M059J (cell line): ENCODE results near the gene STAC. TPM values are rescaled to one million over a fixed set of nuclear protein-coding genes. Genes with fewer than 3 reads are reported as not detected.
"Not testable (repeated sequence)": the region's sequence is repeated elsewhere in the genome, so short reads cannot be mapped to it uniquely, and the experiment has no call there.

ENCODE experiments used
- DNase-seq: peaks from one replicate; pipeline ENCODE4 v3.0.0-alpha.2; 2012; ENCODE audit warnings: low read depth
- total RNA-seq: library from RNA; depleted of rRNA; stranded (reverse); fragments of >200 nt; shearing (Covaris generic); gene quantifications from 2 replicates; pipeline ENCODE4 v1.2.3, GENCODE V29; 2014

STAC gene
- total RNA-seq, 1 experiment from 2014 or later, result 22.3 TPM

- DNase-seq, result peak; percentile 5
Observed at GRCh38 chr3:36477655-36478054, 97.4 kb downstream of the STAC start.

- DNase-seq, result peak; percentile 7
Observed at GRCh38 chr3:36480911-36481648, 100.8 kb downstream of the STAC start.

DNA sequence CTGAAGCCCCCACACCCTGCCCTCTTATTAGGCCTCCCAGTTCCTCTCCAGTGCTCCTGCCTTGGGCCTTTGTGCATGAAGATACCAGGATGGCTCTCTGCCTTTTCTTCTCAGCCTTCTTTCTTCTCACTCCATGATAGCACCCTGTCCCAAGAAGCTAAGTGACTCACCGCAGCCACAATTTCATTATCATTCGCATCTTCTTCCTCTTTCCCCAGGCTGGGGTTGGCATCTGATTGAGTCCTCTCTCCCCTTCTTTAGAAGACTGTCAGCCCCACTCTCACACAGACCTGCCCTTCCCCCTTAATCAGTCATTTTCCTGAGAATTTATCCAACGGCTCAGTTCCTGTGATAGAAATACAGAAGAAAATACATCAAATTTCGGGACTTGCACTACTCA lies 102.0 kb downstream of the STAC start:
- no peak for DNase-seq

GRCh38 chr3:36482880-36483279 lies 102.6 kb downstream of the STAC start:
- DNase-seq, result no peak

- no peak for DNase-seq
Observed at GRCh38 chr3:36483709-36484108, 103.4 kb downstream of the STAC start.

GRCh38 chr3:36484386-36484785 lies 104.1 kb downstream of the STAC start:
- peak; percentile 36 for DNase-seq

GRCh38 chr3:36486009-36486795 lies 105.9 kb downstream of the STAC start:
- no peak for DNase-seq

- no peak for DNase-seq
Observed at GRCh38 chr3:36487616-36488015, 107.3 kb downstream of the STAC start.

- DNase-seq, result no peak
Observed at GRCh38 chr3:36488077-36488789, 107.9 kb downstream of the STAC start.

DNA sequence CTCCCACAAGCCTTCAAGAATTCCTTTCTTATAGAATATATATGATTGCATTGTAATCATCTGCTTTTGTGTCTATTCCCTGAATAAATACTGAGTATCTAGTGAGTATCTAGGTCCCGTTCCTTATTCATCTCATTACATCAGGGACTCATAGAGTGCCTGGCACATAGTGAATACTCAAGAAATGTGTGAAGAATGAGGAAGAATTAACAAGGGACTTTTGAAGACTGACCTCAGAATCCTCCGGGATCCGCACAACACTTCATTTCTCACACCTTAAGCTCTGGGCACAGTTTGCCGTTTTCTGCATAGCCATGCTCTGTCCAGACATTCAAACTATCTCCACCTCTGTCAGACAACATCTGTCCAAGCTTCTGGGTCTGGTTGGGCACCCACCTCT lies 108.8 kb downstream of the STAC start:
- no peak for DNase-seq

DNA sequence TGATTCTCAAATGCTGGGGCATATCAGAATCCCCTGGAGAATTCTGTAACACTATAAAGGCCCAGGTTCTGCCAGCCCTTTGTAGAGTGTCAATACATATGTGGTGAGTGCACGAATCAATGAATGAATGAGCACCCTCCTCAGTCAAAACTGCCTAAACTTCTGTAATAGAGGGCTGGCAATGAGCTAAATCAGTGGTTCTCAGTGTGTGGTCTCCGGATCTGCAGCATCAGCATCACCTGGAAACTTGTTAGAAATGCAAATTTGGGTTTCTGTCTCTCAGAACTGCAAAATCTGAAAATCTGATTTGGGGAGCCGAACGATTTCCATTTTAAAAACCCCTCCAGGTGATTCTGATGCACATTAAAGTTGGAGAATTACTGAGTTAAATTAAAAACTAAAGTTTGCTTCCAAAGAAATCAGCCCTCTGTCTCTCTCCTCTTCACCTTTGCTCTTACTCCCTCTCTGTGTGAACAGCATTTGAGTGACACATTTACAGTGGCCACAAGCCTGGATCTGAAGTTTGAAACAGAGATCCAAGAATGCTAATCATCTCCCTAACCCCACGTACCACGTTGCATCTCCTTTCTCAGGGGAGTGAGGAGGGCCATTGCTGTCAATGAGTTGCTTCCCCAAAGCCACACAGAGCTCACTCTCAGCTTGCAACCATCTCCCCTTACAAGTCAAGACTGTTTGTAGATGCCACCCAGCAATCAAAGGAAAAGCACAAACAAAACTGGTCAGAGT lies 109.5 kb downstream of the STAC start:
- DNase-seq, result no peak

DNA sequence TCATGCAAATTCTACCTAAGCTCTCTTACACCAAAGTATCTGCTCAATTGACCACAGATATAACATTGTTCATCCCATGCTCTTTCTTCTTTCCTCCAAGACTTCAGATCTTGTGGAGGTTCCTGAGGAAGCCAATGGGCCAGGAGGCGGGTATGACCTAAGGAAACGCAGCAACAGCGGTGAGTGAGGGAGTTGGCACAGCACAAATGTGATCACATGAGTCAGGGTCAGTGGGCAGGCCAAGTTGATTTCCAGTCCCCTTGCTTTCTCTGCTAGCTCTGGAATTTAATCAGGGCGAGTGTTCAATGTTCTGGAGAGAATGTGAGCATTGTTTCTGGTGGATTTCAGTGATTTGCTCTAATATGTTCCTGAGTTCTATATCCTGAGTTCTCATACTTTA lies 112.7 kb downstream of the STAC start:
- no peak for DNase-seq

DNA sequence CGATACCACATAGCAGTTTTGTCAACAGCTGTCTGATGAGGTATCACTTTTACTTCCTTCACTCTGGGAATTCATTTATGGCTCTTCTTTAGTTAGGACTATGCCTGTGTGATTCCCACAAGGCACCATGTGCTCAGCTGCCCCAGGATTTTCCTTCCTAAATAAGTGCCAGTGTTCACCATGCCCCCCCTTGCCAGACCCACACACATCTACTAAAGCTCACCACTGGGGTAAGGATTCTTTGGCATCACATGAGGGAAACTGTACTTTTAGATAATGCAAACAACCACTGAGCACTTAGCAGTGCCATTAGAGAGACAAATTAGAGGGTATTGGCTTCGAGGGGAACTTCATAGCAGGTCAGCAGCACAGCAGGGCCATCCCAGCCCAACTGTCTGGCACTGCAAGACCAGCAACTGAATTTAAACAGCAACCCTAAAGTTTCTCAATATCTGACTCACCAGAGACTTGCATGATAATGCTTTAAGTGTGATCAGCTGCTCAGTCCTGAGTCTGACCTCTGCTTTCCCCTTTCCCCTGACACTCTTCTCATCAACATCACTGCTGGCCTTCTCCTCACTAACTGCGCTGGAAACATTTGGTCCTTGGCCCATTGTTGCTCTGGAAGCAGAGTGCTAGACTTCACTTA lies 114.3 kb downstream of the STAC start:
- no peak for DNase-seq

DNA sequence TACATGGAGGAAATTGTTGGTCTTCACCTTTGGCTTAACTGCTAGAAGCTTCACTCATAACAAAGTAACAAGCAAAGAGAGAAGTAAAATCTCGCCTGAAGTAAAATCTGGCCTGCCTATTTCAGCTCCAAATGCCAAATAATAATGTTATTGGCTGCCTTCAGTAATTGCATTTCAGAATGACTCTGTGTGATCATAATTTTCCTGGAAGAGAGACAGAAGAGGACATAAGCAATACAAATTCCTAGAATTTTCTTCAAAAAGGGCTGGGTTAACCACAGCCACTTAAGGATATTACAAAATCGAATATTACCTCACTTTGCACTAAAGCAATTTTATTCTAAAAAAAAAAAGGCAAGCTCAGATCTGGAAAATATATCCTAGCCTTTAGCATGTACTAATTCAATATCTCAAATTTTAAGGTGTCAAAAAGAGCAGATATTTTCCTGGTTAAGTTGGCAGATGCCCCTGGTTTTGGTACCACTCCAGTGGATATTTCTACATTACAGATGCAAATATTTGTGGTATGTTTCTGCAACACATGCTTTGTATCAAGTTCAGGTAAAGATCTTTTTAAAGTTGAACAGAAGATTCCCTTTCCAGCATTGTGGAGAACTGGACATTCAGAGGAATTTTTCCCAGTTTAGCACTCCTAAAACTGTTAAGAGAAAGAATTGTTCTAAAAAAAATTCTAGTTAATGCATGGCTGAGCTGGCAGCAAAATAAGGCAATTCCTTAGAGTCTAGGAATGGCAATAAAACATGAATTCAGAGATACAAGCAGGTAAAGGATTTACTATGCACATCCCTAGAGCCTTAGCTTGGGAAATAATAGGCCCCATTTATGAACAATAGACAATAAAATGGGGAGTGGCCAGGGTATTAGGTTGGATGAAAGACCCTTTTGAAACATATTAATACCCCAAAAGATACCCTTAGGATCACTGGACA lies 116.7 kb downstream of the STAC start:
- DNase-seq, result peak; percentile 7

GRCh38 chr3:36500053-36500452 lies 119.7 kb downstream of the STAC start:
- not testable (repeated sequence) for DNase-seq

DNA sequence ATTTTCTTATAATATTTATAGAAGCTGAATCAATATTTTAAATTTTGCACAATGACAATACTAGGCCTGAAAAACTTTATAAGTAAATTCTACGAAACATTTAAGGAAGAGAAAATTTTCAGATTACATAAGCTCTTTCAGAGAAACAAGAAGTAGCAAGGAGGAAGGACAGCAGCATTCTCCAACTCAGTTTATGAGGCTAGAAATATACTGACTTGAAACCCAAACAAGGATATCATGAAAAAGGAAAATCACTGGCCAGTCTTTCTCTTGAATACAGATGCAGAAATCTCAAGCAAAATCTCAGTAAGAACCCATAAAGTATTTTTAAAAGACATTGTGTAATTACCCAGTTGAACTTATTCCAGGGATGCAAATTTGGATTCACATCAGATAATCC lies 121.3 kb downstream of the STAC start:
- no peak for DNase-seq

DNA sequence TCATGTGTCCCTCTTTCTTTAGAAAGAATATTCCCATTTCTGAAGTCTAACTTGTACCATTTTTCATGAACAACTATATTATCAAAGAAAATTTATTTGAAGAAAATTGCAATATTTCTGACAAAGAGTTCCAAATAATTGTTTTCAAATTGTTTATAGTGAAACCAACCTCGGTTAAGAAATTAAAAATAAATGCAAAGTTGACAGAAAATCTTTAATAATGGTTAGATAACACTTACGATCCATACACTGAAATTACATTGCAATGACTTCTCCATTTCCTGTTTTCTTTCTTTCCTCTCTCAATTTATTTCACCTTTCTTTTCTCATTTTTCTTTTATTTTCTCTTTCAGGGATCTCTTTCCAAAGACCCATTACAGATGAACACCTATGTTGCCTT lies 125.1 kb downstream of the STAC start:
- DNase-seq, result no peak

DNA sequence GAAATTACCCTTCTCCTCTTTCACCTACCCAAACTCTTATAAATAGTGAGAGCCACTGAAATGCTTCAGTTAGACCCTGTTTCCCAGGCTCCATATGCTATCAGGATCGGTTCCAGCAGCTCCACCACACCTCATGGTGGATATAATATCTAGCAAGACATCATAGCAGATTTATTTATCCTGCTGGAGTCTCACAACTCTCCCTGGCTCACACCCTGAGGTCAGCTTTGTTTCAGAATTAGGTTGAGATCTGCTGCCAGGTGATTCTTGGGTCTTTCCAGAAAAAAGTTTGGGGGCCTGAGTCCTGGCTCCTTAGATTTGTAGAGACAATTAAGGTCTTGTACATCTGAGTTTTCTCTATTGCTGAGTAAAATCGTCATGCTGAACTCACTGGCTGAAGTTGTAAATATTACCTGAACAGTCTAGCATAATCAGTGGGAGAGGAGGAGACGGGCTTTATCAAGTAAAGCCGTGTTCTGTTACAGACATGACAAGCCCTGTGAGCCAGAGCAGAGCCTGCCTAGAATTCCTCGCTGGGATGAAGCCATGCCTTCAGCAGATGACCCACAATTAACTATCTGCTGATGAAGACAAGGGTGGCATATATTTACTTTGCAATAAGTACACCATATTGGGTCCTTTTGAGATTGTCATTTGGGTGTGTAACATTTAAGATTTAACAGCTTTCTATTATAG lies 131.6 kb downstream of the STAC start:
- no peak for DNase-seq

DNA sequence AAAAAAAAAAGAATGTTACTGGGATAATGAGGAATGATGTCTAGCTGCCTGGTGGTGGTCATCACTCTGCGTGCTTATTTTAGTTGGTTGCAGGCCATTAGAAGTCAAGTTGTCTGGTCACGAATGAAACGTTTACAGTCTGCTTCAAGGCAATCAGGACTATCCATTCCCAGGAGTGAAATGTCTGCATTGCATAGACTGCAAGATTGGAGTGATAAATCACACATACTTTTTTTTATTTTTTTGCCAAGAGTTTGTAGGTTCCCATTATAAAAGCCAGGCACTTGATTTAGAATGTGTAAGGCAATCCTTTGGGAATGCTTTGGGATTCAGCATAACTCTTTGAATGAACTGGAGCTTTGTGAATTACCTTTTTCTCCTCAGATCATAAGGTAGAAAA lies 132.3 kb downstream of the STAC start:
- DNase-seq, result no peak

GRCh38 chr3:36514171-36514570 lies 133.9 kb downstream of the STAC start:
- DNase-seq, result peak; percentile 18
